HepG2 (cell line): ENCODE data around the gene RPS6KA3. TPM values are rescaled to one million over a fixed set of nuclear protein-coding genes. Genes with fewer than 3 reads are reported as not detected.

Experiments used
- ATAC-seq: fragments of 200-7000 bp; cut with Tn5 transposase; 3 replicates; pipeline ENCODE4 v1.9.1; 2020; ENCODE audit warnings: mild to moderate bottlenecking, moderate library complexity
- BruUV-seq: library from RNA; stranded (reverse); fragments of 400-500 nt; replicated peaks from 2 replicates; lab custom pipeline; 2021; lab: Mats Ljungman, UMichigan
- CTCF ChIA-PET: fragments of 300-600 bp; formaldehyde crosslinking; extraction: SDS; loops from one replicate; lab custom pipeline; 2021; ENCODE audit warnings: low total read pairs, inconsistent platforms, low intra/inter-chr PET ratio; lab: Yijun Ruan, JAX
- POLR2A ChIA-PET: fragments of 350-600 bp; sonication (Branson Sonifier 250); formaldehyde crosslinking; loops from one replicate; lab custom pipeline; 2020; ENCODE audit warnings: antibody characterized with exemption, inconsistent platforms; lab: Yijun Ruan, JAX
- DNase-seq: peaks from one replicate; pipeline ENCODE4 v3.0.0-alpha.2; 2015; ENCODE audit warnings: low spot score
- FAIRE-seq: peaks from 3 replicates; lab custom pipeline; 2011; peaks lifted over from hg19 to GRCh38; lab: Jason Lieb, UNC
- H2AFZ ChIP-seq: one replicate; pipeline ENCODE4 v1.6.1; 2011; ENCODE audit warnings: low read length, inconsistent platforms
- H3K27ac ChIP-seq: fragments of 300-600 bp; 3 replicates; pipeline ENCODE4 v1.8.0; 2011; ENCODE audit warnings: mixed run types, mild to moderate bottlenecking, mixed read lengths, low read length, inconsistent platforms; ENCODE audit not compliant: insufficient read depth; ENCODE audit errors: extremely low read length
- H3K27me3 ChIP-seq, 2 experiments: fragments of 200-600 bp in 1 of 2; 2 replicates in 1 of 2; 3 replicates in 1 of 2; pipeline versions ENCODE4 v1.6.0 to v1.8.0; 2011; ENCODE audit warnings: low read length in 2 of 2, mild to moderate bottlenecking in 2 of 2, moderate library complexity in 2 of 2, inconsistent platforms in 1 of 2; ENCODE audit not compliant: insufficient read depth in 2 of 2, control insufficient read depth in 1 of 2
- H3K36me3 ChIP-seq, 2 experiments: fragments of 200-600 bp in 1 of 2; replicated peaks in 1 of 2; 2 replicates in 1 of 2; 3 replicates in 1 of 2; pipeline versions ENCODE4 v1.5.1 to v1.8.0; 2011; ENCODE audit warnings: low read length in 2 of 2, inconsistent platforms in 1 of 2; ENCODE audit not compliant: insufficient read depth in 2 of 2, control insufficient read depth in 1 of 2
- H3K4me1 ChIP-seq: 2 replicates; pipeline ENCODE4 v1.5.1; 2012; ENCODE audit warnings: low read length, inconsistent platforms; ENCODE audit not compliant: insufficient read depth
- H3K4me2 ChIP-seq: 2 replicates; pipeline ENCODE4 v1.6.0; 2011; ENCODE audit warnings: low read depth, low read length, inconsistent platforms
- H3K4me3 ChIP-seq, 3 experiments: fragments of 200-600 bp in 1 of 3; sonication (generic), shearing (Covaris generic) in 1 of 3; replicated peaks in 1 of 3; 2 replicates each; pipeline ENCODE4 v1.5.1; 2011 to 2016; ENCODE audit warnings: low read length in 3 of 3, inconsistent platforms in 2 of 3, low read depth in 2 of 3, mild to moderate bottlenecking in 2 of 3, control low read depth in 1 of 3, mixed read lengths in 1 of 3; ENCODE audit not compliant: insufficient read depth in 1 of 3
- H3K79me2 ChIP-seq: one replicate; pipeline ENCODE4 v1.6.1; 2011; ENCODE audit warnings: low read length, inconsistent platforms; ENCODE audit not compliant: insufficient read depth
- H3K9ac ChIP-seq: 2 replicates; pipeline ENCODE4 v1.6.0; 2011; ENCODE audit warnings: mild to moderate bottlenecking, low read depth, low read length, inconsistent platforms; ENCODE audit not compliant: insufficient read depth
- H3K9me3 ChIP-seq: 2 replicates; pipeline ENCODE4 v1.5.1; 2012; ENCODE audit warnings: mild to moderate bottlenecking, low read length
- H4K20me1 ChIP-seq: 2 replicates; pipeline ENCODE4 v1.6.0; 2011; ENCODE audit warnings: inconsistent platforms, mild to moderate bottlenecking, low read length, moderate library complexity; ENCODE audit not compliant: insufficient read depth
- ARID3A ChIP-seq: IDR thresholded peaks from 2 replicates; pipeline ENCODE4 v1.6.1; 2012; ENCODE audit warnings: low read depth, low read length, improper control_type of control experiment
- CEBPB ChIP-seq: IDR thresholded peaks from 2 replicates; pipeline ENCODE4 v1.6.1; 2011; ENCODE audit warnings: low read depth, low read length, improper control_type of control experiment, borderline replicate concordance
- HNF4A ChIP-seq: sonication (generic); formaldehyde crosslinking; IDR thresholded peaks from 2 replicates; pipeline ENCODE4 v1.4.0; 2020; ENCODE audit warnings: missing genetic modification reagents
- MED8 ChIP-seq: sonication (generic); formaldehyde crosslinking; IDR thresholded peaks from 2 replicates; pipeline ENCODE4 v1.8.1; 2023; ENCODE audit warnings: mild to moderate bottlenecking, missing genetic modification reagents; ENCODE audit not compliant: insufficient replicate concordance
- MLXIP ChIP-seq: sonication (generic); formaldehyde crosslinking; IDR thresholded peaks from 2 replicates; pipeline ENCODE4 v1.9.0; 2021; ENCODE audit warnings: missing genetic modification reagents, borderline replicate concordance
- NR2F2 ChIP-seq: IDR thresholded peaks from 2 replicates; pipeline ENCODE4 v1.6.1; 2012; ENCODE audit warnings: low read depth, inconsistent platforms, borderline replicate concordance
- PAXIP1 ChIP-seq: sonication (generic); formaldehyde crosslinking; conservative IDR thresholded peaks from 2 replicates; pipeline ENCODE4 v1.4.0; 2020; ENCODE audit warnings: mild to moderate bottlenecking, missing genetic modification reagents, moderate library complexity
- POLR2AphosphoS5 ChIP-seq: IDR thresholded peaks from 2 replicates; pipeline ENCODE4 v1.6.1; 2012; ENCODE audit warnings: low read depth, low read length
- WGBS: methylation state at CpG from one replicate; pipeline ENCODE4 v1.1.6; 2017; ENCODE audit warnings: low lambda C conversion rate; 5-methylcytosine and 5-hydroxymethylcytosine counted together
- in situ Hi-C: cut with HindIII; loops from 2 replicates; pipeline ENCODE4 v1.10.0; 2017; ENCODE audit warnings: low pct_unique_long_range_greater_than_20kb; ENCODE audit not compliant: extremely low pct_ligation_motif_present
- intact Hi-C: fragments of 100-400 bp; cut with micrococcal nuclease; formaldehyde crosslinking; loops from one replicate; pipeline ENCODE4 v1.10.0; 2022; ENCODE audit not compliant: unreplicated experiment
- polyA plus RNA-seq, 8 experiments: library from polyadenylated mRNA; depleted of rRNA in 3 of 8; stranded (reverse) in 7 of 8; unstranded in 1 of 8; fragments of >200 nt; fragmentation: Illumina TruSeq in 4 of 8; extraction: Trizol in 4 of 8; gene quantifications; 2 replicates each; pipeline versions ENCODE4 v1.2.1 to v1.2.3, GENCODE V29; 2011 to 2016; ENCODE audit warnings: low read depth in 4 of 8, missing spikeins in 1 of 8, mixed read lengths in 1 of 8; ENCODE audit not compliant: insufficient read depth in 1 of 8
- total RNA-seq, 5 experiments: library from RNA; depleted of rRNA; stranded (reverse); fragments of >200 nt; fragmentation: Illumina TruSeq; extraction: Trizol; gene quantifications; 2 replicates each; pipeline ENCODE4 v1.2.3, GENCODE V29; 2016; ENCODE audit warnings: low read depth in 1 of 5

The RPS6KA3 gene
- total and polyA plus RNA-seq, 2 of the 13 experiments (the other 11 are each of a cell fraction or from before 2014, with no cell fraction given) = 314 to 357 TPM

GRCh38 chrX:20149326-20149725, 117.4 kb downstream of the RPS6KA3 start:
- BruUV-seq = no TSS peak
- CTCF ChIA-PET = no interaction called here
- Histone ChIP-seq H3K9ac (no peak overlapping the region), H4K20me1 (0 out of 2 replicates have a peak, but pooled peaks cover 6% of the 10 kb centered on the region), H3K9me3 (no peaks in the 10 kb centered on the region), H2AFZ (no peak overlapping the region), H3K4me3 (no peak overlapping the region), H3K4me2 (no peak overlapping the region), H3K27me3 (no peaks in the 10 kb centered on the region), H3K4me1 (peaks cover 55% of the 10 kb centered on the region), H3K36me3 (peaks cover 0 to 1% of the 10 kb centered on the region in 2 experiments; a peak in 2 of 5 replicates), H3K79me2 (no peaks in the 10 kb centered on the region), H3K27ac (peak overlapping the region; percentile 40)
- peak; percentile 3; the same call in 2 of the 3 replicates for ATAC-seq
- peak; percentile 55 for DNase-seq
- POLR2A ChIA-PET = no interaction called here
- TF ChIP-seq POLR2AphosphoS5 = peak; percentile 21; the same call in 1 of the 2 replicates
- peak; percentile 49; the same call in 1 of the 2 replicates for TF ChIP-seq CEBPB
- TF ChIP-seq MED8 (CRISPR knock-in tag) = no peak
- peak; percentile 27; the same call in 1 of the 2 replicates for TF ChIP-seq HNF4A (CRISPR knock-in tag)
- TF ChIP-seq ARID3A = peak; percentile 37; the same call in 1 of the 2 replicates
- TF ChIP-seq MLXIP (CRISPR knock-in tag) = no peak
- no peak for TF ChIP-seq NR2F2
- TF ChIP-seq PAXIP1 (CRISPR knock-in tag) = 0 out of 2 replicates have a peak, but pooled peaks have one; percentile 21
- intact Hi-C loops = no loop called here
- peak; percentile 58 for FAIRE-seq
- 6% methylated on average over 2 of the region's 2 CpGs for WGBS
- in situ Hi-C loops = no loop called here
